Fibroblast of the aortic adventitia (primary cell): ENCODE measurements around the gene NPAP1. TPM values are rescaled to one million over a fixed set of nuclear protein-coding genes. Genes with fewer than 3 reads are reported as not detected.

Source experiments
- DNase-seq: peaks from one replicate; pipeline ENCODE4 v3.0.0-alpha.2; 2010; ENCODE audit warnings: low read depth
- H3K4me3 ChIP-seq: 2 replicates; pipeline ENCODE4 v1.5.1; 2011; ENCODE audit warnings: low read depth, mild to moderate bottlenecking, control low read depth, low read length, moderate library complexity
- total RNA-seq: library from RNA; depleted of rRNA; stranded (reverse); fragments of >200 nt; gene quantifications from 2 replicates; pipeline ENCODE4 v1.2.3, GENCODE V29; 2012; ENCODE audit warnings: low replicate concordance
- TF ChIP-seq, protein P1 (sequence below): IDR thresholded peaks from 2 replicates; pipeline ENCODE4 v1.5.1; 2011; ENCODE audit warnings: mild to moderate bottlenecking, low read length, control low read depth, inconsistent platforms; ENCODE audit not compliant: insufficient read depth

The NPAP1 gene
- total RNA-seq, 1 donor = not detected

DNA sequence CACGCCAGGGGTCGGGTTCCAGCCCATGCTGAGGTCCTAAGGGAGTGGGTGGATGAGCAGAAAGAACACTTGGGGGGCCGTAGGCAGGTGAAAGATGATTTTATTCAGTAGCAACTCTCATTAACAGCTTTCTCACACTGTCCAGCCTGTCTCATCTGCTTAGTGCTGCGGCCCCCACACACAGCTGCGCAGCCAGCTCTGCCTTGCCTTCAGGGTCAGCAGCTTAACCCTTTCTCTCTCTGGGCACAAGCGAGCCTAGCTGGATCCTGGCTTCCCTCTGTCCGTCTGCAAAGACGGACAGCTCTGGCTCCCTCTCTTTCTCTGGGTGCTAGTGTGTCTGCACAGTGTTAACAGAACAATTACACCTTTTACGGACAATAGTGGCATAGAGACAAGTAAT is 21.3 kb downstream of the NPAP1 start:
- no peak overlapping the region for H3K4me3 ChIP-seq

DNA sequence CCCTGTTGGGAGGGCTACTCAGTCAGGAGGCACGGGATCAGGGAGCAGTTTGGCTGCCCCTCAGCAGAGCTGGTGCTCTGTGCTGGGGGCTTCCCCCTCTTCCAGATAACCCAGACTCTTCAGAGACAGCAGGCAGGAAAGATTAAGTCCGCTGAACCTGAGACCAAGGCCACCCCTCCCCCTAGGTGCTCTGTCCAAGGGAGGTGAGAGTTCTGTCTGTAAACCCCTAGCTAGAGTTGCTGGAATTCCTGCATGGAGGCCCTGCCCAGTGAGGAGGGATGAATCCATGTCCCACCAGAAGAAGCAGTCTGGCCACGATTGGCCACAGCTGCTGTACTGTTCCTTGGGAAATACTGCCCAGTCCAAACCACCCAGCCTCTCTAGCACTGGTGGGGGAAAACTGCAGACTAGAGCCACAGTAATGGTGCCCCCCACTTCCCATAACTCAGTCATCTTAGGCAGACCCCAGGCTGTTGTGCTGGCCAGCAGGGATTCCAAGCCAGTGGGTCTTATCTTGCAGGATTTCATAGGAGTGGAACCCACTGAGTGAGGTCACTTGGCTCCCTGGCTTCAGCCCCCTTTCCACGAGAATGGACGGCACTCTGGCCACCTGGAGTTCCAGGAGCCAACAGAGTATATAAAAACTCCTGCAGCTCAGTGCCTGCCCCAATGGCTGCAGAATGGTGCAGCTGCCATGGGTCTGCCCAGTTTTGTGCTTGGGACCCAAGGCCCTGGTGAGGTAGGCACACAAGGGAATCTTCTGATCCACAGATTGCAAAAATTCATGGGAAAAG is 42.9 kb downstream of the NPAP1 start:
- H3K4me3 ChIP-seq = no peak overlapping the region
- no peak for DNase-seq
- TF ChIP-seq, protein P1, sequence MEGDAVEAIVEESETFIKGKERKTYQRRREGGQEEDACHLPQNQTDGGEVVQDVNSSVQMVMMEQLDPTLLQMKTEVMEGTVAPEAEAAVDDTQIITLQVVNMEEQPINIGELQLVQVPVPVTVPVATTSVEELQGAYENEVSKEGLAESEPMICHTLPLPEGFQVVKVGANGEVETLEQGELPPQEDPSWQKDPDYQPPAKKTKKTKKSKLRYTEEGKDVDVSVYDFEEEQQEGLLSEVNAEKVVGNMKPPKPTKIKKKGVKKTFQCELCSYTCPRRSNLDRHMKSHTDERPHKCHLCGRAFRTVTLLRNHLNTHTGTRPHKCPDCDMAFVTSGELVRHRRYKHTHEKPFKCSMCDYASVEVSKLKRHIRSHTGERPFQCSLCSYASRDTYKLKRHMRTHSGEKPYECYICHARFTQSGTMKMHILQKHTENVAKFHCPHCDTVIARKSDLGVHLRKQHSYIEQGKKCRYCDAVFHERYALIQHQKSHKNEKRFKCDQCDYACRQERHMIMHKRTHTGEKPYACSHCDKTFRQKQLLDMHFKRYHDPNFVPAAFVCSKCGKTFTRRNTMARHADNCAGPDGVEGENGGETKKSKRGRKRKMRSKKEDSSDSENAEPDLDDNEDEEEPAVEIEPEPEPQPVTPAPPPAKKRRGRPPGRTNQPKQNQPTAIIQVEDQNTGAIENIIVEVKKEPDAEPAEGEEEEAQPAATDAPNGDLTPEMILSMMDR = no peak

More for the DNA sequence above, 21.3 kb downstream of the NPAP1 start:
- TF ChIP-seq, protein P1 = no peak
- no peak for DNase-seq

DNA sequence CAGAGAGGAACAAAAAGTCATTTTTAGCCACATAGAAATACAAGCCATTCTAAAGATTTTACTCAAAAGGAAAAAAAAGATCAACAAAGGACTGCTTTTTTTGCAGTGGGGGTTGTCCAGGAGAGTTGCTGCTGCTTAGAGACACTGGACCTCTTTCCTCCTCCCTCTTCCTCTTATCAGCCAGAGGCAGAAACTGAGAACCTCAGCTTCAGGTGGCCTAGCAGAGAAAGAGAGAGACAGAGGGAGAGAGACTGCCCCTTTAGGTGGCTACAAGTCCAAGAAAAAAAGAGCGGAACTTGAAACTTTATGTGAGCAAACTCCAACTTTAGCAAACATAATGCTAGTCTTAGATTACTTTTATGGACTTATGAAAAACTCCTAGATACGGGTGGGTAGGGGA is 54.2 kb downstream of the NPAP1 start:
- TF ChIP-seq, protein P1 = no peak
- no peak overlapping the region for H3K4me3 ChIP-seq
- DNase-seq = no peak
